K562 (cell line): ENCODE measurements around the gene KAT6B. TPM values are rescaled to one million over a fixed set of nuclear protein-coding genes. Genes with fewer than 3 reads are reported as not detected.

Experiments used
- ATAC-seq: fragments of 200-7000 bp; cut with Tn5 transposase; 3 replicates; pipeline ENCODE4 v1.9.1; 2020; ENCODE audit warnings: moderate library complexity
- BruUV-seq: library from RNA; stranded (reverse); fragments of 400-500 nt; replicated peaks from 2 replicates; lab custom pipeline; 2021; lab: Mats Ljungman, UMichigan
- CTCF ChIA-PET: fragments of 300-600 bp; formaldehyde crosslinking; extraction: SDS; loops from one replicate; lab custom pipeline; 2021; ENCODE audit warnings: low intra/inter-chr PET ratio; lab: Yijun Ruan, JAX
- POLR2A ChIA-PET: fragments of 300-600, 350-650 bp; sonication (Branson Sonifier 250); formaldehyde crosslinking; extraction: SDS; loops from one replicate; lab custom pipeline; 2021; ENCODE audit warnings: antibody characterized with exemption, inconsistent platforms; lab: Yijun Ruan, JAX
- DNase-seq, 4 experiments: peaks; one replicate each; pipeline versions ENCODE4 v3.0.0 to v3.0.0-alpha.2; 2011 to 2018; ENCODE audit warnings: low spot score in 3 of 4, mixed read lengths in 3 of 4; ENCODE audit errors: extremely low read depth in 1 of 4
- FAIRE-seq: peaks from 2 replicates; lab custom pipeline; 2011; peaks lifted over from hg19 to GRCh38; lab: Jason Lieb, UNC
- H2AFZ ChIP-seq: 2 replicates; pipeline ENCODE4 v1.6.0; 2011; ENCODE audit warnings: low read depth, low read length, control low read depth, inconsistent platforms
- H3K27ac ChIP-seq: fragments of 200-600 bp; 3 replicates; pipeline ENCODE4 v1.8.0; 2011; ENCODE audit warnings: low read depth, mild to moderate bottlenecking, control low read depth, inconsistent platforms, low read length, moderate library complexity, mixed read lengths; ENCODE audit errors: extremely low read depth
- H3K27me3 ChIP-seq, 2 experiments: fragments of 300-600 bp in 1 of 2; 2 replicates in 1 of 2; 3 replicates in 1 of 2; pipeline versions ENCODE4 v1.6.0 to v1.8.0; 2011; ENCODE audit warnings: inconsistent platforms in 2 of 2, low read length in 2 of 2, mild to moderate bottlenecking in 1 of 2, mixed read lengths in 1 of 2, moderate library complexity in 1 of 2; ENCODE audit not compliant: control insufficient read depth in 2 of 2, insufficient read depth in 2 of 2
- H3K36me3 ChIP-seq: fragments of 300-600 bp; 3 replicates; pipeline ENCODE4 v1.8.0; 2011; ENCODE audit warnings: mild to moderate bottlenecking, low read length, inconsistent platforms; ENCODE audit not compliant: control insufficient read depth, insufficient read depth
- H3K4me1 ChIP-seq, 2 experiments: fragments of 200-600 bp in 1 of 2; replicated peaks in 1 of 2; 2 replicates in 1 of 2; 3 replicates in 1 of 2; pipeline versions ENCODE4 v1.5.1 to v1.8.0; 2011; ENCODE audit warnings: inconsistent platforms in 2 of 2, low read length in 2 of 2, mild to moderate bottlenecking in 1 of 2, mixed read lengths in 1 of 2, moderate library complexity in 1 of 2; ENCODE audit not compliant: control insufficient read depth in 2 of 2, insufficient read depth in 2 of 2
- H3K4me2 ChIP-seq: 2 replicates; pipeline ENCODE4 v1.6.1; 2011; ENCODE audit warnings: low read length, control low read depth, inconsistent platforms, mixed read lengths; ENCODE audit not compliant: insufficient read depth
- H3K4me3 ChIP-seq: fragments of 200-600 bp; sonication (generic), shearing (Covaris generic); 2 replicates; pipeline ENCODE4 v1.5.1; 2016; ENCODE audit warnings: control low read depth, inconsistent platforms
- H3K79me2 ChIP-seq: fragments of 200-600 bp; 3 replicates; pipeline ENCODE4 v1.8.0; 2011; ENCODE audit warnings: low read length, inconsistent platforms; ENCODE audit not compliant: control insufficient read depth, insufficient read depth
- H3K9ac ChIP-seq, 2 experiments: 2 replicates each; pipeline versions ENCODE4 v1.6.0 to v1.6.1; 2011; ENCODE audit warnings: low read depth in 2 of 2, low read length in 2 of 2, control low read depth in 1 of 2, inconsistent platforms in 1 of 2, mild to moderate bottlenecking in 1 of 2, mixed read lengths in 1 of 2; ENCODE audit not compliant: insufficient read depth in 1 of 2
- H3K9me1 ChIP-seq: one replicate; pipeline ENCODE4 v1.6.0; 2011; ENCODE audit warnings: inconsistent platforms, mild to moderate bottlenecking, low read length, moderate library complexity; ENCODE audit not compliant: control insufficient read depth, insufficient read depth
- H3K9me3 ChIP-seq: replicated peaks from 2 replicates; pipeline ENCODE4 v1.5.1; 2011; ENCODE audit warnings: low read depth, low read length, inconsistent platforms; ENCODE audit not compliant: control insufficient read depth, insufficient read depth
- H4K20me1 ChIP-seq: replicated peaks from 2 replicates; pipeline ENCODE4 v1.6.1; 2011; ENCODE audit warnings: low read length, inconsistent platforms, mixed read lengths; ENCODE audit not compliant: control insufficient read depth, insufficient read depth
- BRD9 ChIP-seq: fragments of 450-650 bp; IDR thresholded peaks from 2 replicates; pipeline ENCODE4 v1.6.1; 2018; ENCODE audit warnings: low read depth; ENCODE audit not compliant: partially characterized antibody
- CHD1 ChIP-seq: fragments of 200-600 bp; sonication (generic); IDR thresholded peaks from one replicate; pipeline ENCODE4 v1.6.1; 2012; ENCODE audit warnings: mild to moderate bottlenecking, moderate library complexity, low read length, inconsistent platforms
- GATAD2A ChIP-seq: fragments of 450-650 bp; IDR thresholded peaks from 2 replicates; pipeline ENCODE4 v1.6.1; 2017
- GMEB1 ChIP-seq: fragments of 250-450 bp; sonication (Bioruptor Pico); IDR thresholded peaks from 2 replicates; pipeline ENCODE4 v1.4.0; 2020; ENCODE audit warnings: mild to moderate bottlenecking
- HMG20B ChIP-seq: fragments of 250-450 bp; sonication (Bioruptor Pico); IDR thresholded peaks from 2 replicates; pipeline ENCODE4 v1.5.0; 2021; ENCODE audit warnings: mild to moderate bottlenecking
- ID3 ChIP-seq, 2 experiments: fragments of 250-450 bp in 1 of 2; fragments of 450-650 bp in 1 of 2; sonication (Bioruptor Pico) in 1 of 2; IDR thresholded peaks; 2 replicates each; pipeline versions ENCODE4 v1.6.1 to v1.8.0; 2016 to 2021; ENCODE audit warnings: mild to moderate bottlenecking in 2 of 2, moderate library complexity in 2 of 2, missing compliant biosample characterization in 1 of 2, missing genetic modification characterization in 1 of 2
- ILK ChIP-seq: fragments of 450-650 bp; IDR thresholded peaks from 2 replicates; pipeline ENCODE4 v1.6.1; 2016; ENCODE audit warnings: missing genetic modification characterization, low read depth, mild to moderate bottlenecking, missing compliant biosample characterization, moderate library complexity, borderline replicate concordance
- MAFG ChIP-seq: fragments of 450-650 bp; conservative IDR thresholded peaks from 2 replicates; pipeline ENCODE4 v1.6.1; 2016; ENCODE audit warnings: missing genetic modification characterization, missing compliant biosample characterization
- MTA2 ChIP-seq: fragments of 450-650 bp; IDR thresholded peaks from 2 replicates; pipeline ENCODE4 v1.6.1; 2016; ENCODE audit warnings: low read depth
- NR1H2 ChIP-seq: sonication (generic); formaldehyde crosslinking; IDR thresholded peaks from 2 replicates; pipeline ENCODE4 v1.4.0; 2020; ENCODE audit warnings: mild to moderate bottlenecking, missing genetic modification reagents
- RBM25 ChIP-seq: fragments of 200-400 bp; formaldehyde crosslinking; IDR thresholded peaks from 2 replicates; pipeline ENCODE4 v1.6.1; 2018; ENCODE audit warnings: low read length, low read depth, moderate library complexity; ENCODE audit not compliant: severe bottlenecking
- SMARCB1 ChIP-seq: IDR thresholded peaks from 2 replicates; pipeline ENCODE4 v1.6.1; 2011; ENCODE audit warnings: improper control_type of control experiment, low read depth; ENCODE audit not compliant: insufficient read length
- SNRNP70 ChIP-seq: fragments of 200-400 bp; formaldehyde crosslinking; optimal IDR thresholded peaks from 2 replicates; pipeline ENCODE3; 2017; ENCODE audit warnings: low read depth, low read length
- TAF7 ChIP-seq: fragments of 450-650 bp; IDR thresholded peaks from 2 replicates; pipeline ENCODE4 v1.6.1; 2016; ENCODE audit warnings: missing genetic modification characterization, missing compliant biosample characterization
- TRIM28 ChIP-seq: fragments of 450-650 bp; IDR thresholded peaks from 2 replicates; pipeline ENCODE4 v1.6.1; 2017
- USF2 ChIP-seq: sonication (generic); formaldehyde crosslinking; IDR thresholded peaks from 2 replicates; pipeline ENCODE4 v1.5.0; 2020; ENCODE audit warnings: missing genetic modification reagents
- ZBTB12 ChIP-seq: fragments of 250-450 bp; sonication (Bioruptor Pico); IDR thresholded peaks from 2 replicates; pipeline ENCODE4 v1.4.0; 2020
- ZNF584 ChIP-seq: fragments of 200-800 bp; sonication (Bioruptor generic); IDR thresholded peaks from 2 replicates; pipeline ENCODE4 v1.6.1; 2016; ENCODE audit warnings: low read depth, mild to moderate bottlenecking, missing genetic modification characterization, missing compliant biosample characterization
- ZNF717 ChIP-seq: fragments of 250-450 bp; sonication (Bioruptor Pico); IDR thresholded peaks from 2 replicates; pipeline ENCODE4 v1.5.0; 2021
- WGBS: fragments of 100-300 bp; shearing (Covaris generic); methylation state at CpG from one replicate; pipeline ENCODE4 v1.1.6; 2016; ENCODE audit warnings: low coverage, mixed read lengths; ENCODE audit not compliant: insufficient coverage; ENCODE audit errors: missing lambda C conversion rate; 5-methylcytosine and 5-hydroxymethylcytosine counted together
- in situ Hi-C: fragments of 300-500 bp; cut with MboI; formaldehyde crosslinking; loops from 4 replicates; pipeline ENCODE4 v1.15.0; 2018; ENCODE audit warnings: inconsistent platforms, mixed read lengths
- intact Hi-C: fragments of 100-400 bp; cut with micrococcal nuclease; formaldehyde crosslinking; loops from 2 replicates; pipeline ENCODE4 v1.14.2; 2022
- polyA plus RNA-seq, 8 experiments: library from polyadenylated mRNA; depleted of rRNA in 4 of 8; stranded (reverse) in 5 of 8; unstranded in 3 of 8; fragments of >200 nt; fragmentation: Nextera tagmentation in 2 of 8; fragmentation: Illumina TruSeq in 1 of 8; extraction: Ambion mirVana in 2 of 8; extraction: Trizol in 1 of 8; gene quantifications; 2 replicates each; pipeline versions ENCODE4 v1.2.1 to v1.2.3, GENCODE V29; 2011 to 2014; ENCODE audit warnings: inconsistent platforms in 1 of 8, missing spikeins in 1 of 8
- total RNA-seq, 7 experiments: library from RNA; depleted of rRNA in 6 of 7; stranded (reverse); fragments of >200 nt in 6 of 7; fragmentation: Illumina TruSeq in 2 of 7; extraction: Trizol in 2 of 7; gene quantifications; 2 replicates each; pipeline versions ENCODE4 v1.2.1 to v1.2.3, GENCODE V29; 2011 to 2021; ENCODE audit warnings: low replicate concordance in 1 of 7

KAT6B gene
- total and polyA plus RNA-seq, 9 of the 15 experiments (the other 6 are each of a cell fraction or from before 2014, with no cell fraction given) = 1.4 to 9.2 (median 6.8) TPM

DNA sequence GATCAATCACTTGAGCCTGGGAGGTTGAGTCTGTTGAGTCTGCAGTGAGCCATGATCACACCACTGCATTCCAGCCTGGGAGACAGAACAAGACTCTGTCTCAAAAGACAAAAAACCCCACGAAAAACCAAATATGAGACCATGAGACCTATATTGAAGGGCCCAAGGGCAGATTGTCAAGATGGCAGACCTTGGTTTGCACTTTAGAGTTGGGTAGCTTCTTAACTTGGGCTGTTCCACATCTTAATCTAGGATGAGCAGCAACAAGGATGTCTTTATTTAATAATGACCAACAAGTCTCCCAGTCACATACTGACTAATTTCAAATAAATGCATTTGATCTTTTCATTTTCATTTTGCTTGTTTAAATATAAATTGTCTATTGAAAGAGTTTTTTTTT, 43.8 kb downstream of the KAT6B start:
- Histone ChIP-seq H3K27me3 (no peaks in the 10 kb centered on the region), H3K4me1 (no peaks in the 10 kb centered on the region), H3K36me3 (no peaks in the 10 kb centered on the region), H3K4me2 (no peak overlapping the region), H3K79me2 (no peaks in the 10 kb centered on the region), H3K4me3 (no peak overlapping the region), H3K9ac (no peak overlapping the region), H3K9me1 (no peaks in the 10 kb centered on the region), H3K27ac (no peak overlapping the region), H2AFZ (no peak overlapping the region), H4K20me1 (no peaks in the 10 kb centered on the region), H3K9me3 (no peaks in the 10 kb centered on the region)
- no TSS peak for BruUV-seq
- in situ Hi-C loops (no loop called here), intact Hi-C loops (no loop called here)
- DNase-seq (no peak), ATAC-seq (no peak), FAIRE-seq (no peak)
- WGBS = 0% methylated on average over 1 of the region's 1 CpG
- ChIA-PET POLR2A (interaction anchor here (1.1 kb wide), 1 partner anchor 17 kb away, joined by 4 read pairs; no protein-coding TSS in a partner anchor), CTCF (no interaction called here)
- TF ChIP-seq RBM25 (no peak), SNRNP70 (no peak), ZNF584 (no peak), ID3 (CRISPR knock-in tag; IDR thresholded peaks at IDR 0.05) (no peak), ID3 (tag; IDR thresholded peaks at IDR 0.05) (no peak), BRD9 (no peak), MAFG (tag) (no peak), ILK (no peak), CHD1 (no peak), NR1H2 (no peak), TAF7 (tag) (no peak), ZNF717 (CRISPR knock-in tag) (no peak), MTA2 (no peak), TRIM28 (no peak), GMEB1 (no peak), GATAD2A (no peak), HMG20B (no peak), ZBTB12 (no peak), USF2 (CRISPR knock-in tag) (no peak), SMARCB1 (no peak)
